GM12874 (cell line): ENCODE results near the gene MINAR1.

Experiments
- CTCF ChIP-seq: IDR thresholded peaks from 2 replicates; pipeline ENCODE4 v1.5.1; 2011; ENCODE audit warnings: low read depth, mild to moderate bottlenecking, control low read depth, low read length, moderate library complexity; ENCODE audit not compliant: insufficient read depth

The MINAR1 gene

DNA sequence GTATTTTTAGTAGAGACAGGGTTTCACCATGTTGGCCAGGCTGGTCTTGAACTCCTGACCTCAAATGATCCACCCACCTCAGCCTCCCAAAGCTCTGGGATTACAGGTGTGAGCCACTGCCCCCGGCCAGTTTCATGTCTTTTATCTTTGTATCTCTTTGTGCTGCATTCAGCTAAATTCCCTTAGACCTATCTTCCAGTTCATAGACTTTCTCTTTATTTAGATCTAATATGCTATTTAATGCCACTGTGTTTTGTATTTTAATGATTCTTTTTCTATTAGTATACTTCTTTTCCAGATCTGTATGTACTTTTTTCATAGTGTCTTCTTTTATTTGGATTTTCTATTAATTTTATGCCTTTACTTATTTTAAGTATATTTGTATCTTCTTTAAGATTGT lies 14.9 kb downstream of the MINAR1 start:
- TF ChIP-seq CTCF = no peak

- TF ChIP-seq CTCF = no peak
Observed at GRCh38 chr15:79450648-79451047, 18.5 kb downstream of the MINAR1 start.

GRCh38 chr15:79451361-79451999 lies 19.3 kb downstream of the MINAR1 start:
- TF ChIP-seq CTCF = no peak

- TF ChIP-seq CTCF = no peak
Observed at GRCh38 chr15:79452244-79453051, 20.3 kb downstream of the MINAR1 start.

- no peak for TF ChIP-seq CTCF
Observed at GRCh38 chr15:79453446-79453845, 21.3 kb downstream of the MINAR1 start.

GRCh38 chr15:79454063-79454462 lies 21.9 kb downstream of the MINAR1 start:
- no peak for TF ChIP-seq CTCF

DNA sequence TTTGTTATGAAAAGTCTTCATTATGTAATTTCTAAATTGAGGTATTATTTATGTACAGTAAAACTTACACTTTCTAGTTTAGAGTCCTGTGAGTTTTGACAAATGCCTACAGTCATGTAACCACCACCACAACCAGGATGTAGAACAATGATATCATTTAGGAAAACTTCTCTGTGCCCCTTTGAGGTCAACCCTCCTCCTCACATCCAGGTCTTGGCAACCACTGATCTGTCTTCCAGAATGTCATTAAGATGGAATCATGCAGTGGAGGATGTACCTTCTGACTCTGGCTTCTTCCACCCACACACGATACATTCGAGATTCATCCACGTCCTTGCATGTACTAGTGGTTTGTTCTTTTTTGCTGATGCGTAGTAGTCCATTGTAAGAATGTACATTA lies 23.2 kb downstream of the MINAR1 start:
- no peak for TF ChIP-seq CTCF
